GM21423 (cell line): ENCODE data around the gene PRR5L.
A peak's percentile ranks its signal among the peaks of the same experiment; 100 is the strongest.

Source experiments
- ATAC-seq: cut with Tn5 transposase; IDR thresholded peaks from one replicate; pipeline ENCODE4 v1.9.1; 2021; ENCODE audit warnings: mild to moderate bottlenecking, moderate library complexity; ENCODE audit not compliant: unreplicated experiment

Gene PRR5L

DNA sequence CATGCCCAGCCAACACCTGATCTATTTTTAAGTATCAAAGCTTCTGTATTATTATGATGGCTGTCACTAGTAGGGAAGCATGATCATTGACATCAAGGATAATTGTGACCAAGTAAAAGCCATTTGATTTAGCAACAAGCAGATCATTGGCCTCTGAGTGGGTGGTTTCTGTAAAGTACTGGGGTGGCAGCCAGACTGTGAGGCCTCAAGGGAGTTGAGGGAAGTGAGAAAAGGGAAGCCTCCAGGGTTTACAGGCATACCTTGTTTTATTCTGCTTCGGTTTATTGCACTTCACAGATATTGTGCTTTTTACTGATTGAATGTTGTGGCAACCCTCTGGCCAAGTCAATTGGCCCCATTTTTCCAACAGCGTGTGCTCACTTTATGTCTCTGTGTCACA lies 60.1 kb downstream of the PRR5L start:
- ATAC-seq, result peak; percentile 58

DNA sequence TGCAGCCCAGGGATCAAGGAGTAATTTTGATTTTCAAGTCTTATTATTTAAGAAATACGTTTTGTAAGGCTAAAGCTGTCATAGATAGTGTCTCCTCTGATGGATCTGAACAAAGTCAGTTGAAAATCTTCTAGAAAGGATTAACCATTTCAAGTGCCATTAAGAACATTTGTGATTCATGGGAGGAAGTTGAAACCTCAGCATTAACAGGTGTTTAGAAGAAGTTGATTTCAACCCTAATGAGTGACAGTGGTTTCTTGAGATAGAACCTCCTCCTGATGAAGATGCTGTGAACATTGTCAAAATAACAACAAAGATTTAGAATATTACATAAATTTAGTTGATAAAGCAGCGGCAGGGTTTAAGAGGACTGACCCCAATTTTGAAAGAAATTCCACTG lies 61.7 kb downstream of the PRR5L start:
- no peak for ATAC-seq

DNA sequence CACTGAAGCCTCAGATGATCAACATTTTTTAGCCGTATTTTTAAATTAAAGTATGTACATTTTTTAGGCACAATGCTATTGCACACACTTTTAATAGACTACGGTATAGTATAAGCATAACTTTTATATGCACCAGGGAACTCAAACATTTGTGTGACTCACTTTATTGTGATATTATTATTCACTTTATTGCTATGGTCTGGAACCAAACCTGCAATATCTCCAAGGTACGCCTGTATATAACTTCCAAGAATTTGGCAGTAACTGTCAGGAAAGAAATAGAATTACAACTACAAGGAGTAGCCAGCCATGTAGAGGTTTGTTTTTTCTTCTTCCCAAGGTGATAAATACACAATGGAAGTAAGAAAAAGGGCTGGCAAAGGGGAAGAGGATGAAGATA lies 62.3 kb downstream of the PRR5L start:
- no peak for ATAC-seq

DNA sequence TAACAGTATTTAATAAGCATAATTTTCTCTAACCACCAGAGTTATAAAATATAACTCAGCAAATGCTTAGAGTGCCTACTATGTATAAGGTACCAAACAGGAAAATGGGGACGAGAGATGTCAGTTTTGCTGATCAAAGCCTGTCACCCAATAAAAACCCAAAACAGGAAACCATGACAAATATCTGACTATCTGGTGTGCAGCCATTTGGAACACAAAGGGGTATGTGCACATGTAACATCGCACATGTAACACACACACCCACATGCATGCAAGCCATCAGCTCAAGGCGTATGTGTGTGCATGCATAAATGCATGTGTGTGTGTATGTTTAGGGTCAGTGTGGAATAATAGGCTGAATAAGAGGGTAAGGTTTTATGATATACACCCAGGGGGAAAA lies 64.2 kb downstream of the PRR5L start:
- no peak for ATAC-seq

DNA sequence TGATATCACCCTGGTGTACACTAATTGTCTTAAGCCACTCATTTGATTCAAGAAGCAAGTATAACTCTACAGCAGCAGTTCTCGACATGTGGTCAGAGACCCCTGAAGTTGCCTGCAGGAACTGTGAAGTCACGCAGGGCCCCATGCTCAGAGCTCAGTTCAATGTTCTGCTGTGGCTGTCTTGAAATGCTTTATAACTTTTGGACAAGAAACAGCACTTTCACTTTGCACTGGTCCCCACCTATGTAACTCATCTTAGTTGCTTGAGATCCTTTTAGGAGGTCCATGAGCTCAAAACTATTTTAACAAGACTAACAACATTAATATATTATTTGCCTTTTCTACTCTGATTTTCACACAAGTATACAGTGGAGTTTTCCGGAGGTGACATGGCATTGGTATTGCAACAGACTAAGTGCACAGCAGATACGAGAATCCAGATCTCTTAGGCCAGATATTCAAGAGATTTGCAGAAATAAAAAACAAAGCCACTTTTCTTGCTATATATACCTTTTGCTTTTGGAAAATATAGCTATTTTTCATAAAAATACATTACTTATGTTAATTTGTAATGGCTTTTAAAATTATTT lies 64.8 kb downstream of the PRR5L start:
- ATAC-seq, result no peak

DNA sequence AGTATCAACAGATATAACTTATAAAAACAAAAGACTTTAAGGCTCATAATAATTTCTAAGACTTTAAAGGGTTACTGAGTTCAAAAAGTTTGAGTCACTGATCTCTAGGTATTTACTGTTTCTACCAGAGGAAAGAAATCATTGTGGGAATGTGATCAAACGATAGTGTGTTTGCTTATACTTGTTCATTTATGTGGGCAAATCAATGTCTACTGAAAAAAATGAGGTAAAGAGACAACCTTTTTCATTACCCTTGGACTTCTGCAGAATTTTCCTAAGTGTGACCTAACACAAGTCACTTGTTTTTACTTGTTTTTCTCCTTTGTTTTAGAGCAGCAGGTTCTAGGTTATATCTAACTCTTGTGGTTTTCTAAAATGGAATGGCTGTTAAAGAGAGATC lies 65.4 kb downstream of the PRR5L start:
- no peak for ATAC-seq

DNA sequence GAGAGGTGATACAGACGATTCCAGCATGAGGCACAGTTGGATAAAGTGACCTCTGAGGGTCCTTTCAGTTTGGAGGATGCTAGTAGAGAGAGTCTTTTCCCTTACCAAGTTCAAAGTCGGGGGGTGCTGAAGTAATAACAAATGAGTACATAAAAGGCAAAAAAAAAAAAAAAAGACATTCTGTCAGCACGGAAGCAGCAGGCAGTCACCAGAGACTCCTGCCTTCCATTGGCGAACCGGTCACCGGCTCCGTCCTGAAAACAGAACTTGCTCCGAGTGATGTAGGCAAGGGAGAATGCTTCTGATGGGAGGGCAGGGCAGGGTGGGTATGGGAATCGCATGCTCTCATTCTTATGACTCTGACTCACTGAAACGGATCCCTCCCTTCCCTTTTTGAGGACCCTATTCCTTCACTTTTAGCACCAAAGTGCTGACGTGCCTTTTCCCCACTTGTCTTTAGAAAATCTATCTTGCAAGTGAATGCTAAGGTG lies 65.9 kb downstream of the PRR5L start:
- ATAC-seq, result no peak

DNA sequence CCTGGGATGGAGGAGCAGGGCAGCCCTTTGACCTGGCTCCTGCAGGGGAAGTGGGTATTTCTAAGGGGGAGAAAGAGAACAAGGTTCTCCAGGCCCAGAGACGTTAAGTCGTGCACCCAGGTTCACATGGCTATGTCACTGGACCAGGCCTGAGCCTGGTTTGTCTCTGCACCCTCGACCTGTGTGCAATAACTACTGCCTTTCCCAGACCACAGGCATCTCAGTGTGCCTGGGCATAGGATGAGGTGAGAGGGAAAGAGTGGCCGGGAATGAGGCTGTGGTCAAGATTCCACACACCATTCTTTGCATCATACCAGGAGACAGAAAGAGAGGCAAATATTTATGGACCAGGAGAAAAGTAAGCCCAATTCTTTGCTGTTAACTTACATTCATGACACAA lies 66.8 kb downstream of the PRR5L start:
- ATAC-seq, result no peak

DNA sequence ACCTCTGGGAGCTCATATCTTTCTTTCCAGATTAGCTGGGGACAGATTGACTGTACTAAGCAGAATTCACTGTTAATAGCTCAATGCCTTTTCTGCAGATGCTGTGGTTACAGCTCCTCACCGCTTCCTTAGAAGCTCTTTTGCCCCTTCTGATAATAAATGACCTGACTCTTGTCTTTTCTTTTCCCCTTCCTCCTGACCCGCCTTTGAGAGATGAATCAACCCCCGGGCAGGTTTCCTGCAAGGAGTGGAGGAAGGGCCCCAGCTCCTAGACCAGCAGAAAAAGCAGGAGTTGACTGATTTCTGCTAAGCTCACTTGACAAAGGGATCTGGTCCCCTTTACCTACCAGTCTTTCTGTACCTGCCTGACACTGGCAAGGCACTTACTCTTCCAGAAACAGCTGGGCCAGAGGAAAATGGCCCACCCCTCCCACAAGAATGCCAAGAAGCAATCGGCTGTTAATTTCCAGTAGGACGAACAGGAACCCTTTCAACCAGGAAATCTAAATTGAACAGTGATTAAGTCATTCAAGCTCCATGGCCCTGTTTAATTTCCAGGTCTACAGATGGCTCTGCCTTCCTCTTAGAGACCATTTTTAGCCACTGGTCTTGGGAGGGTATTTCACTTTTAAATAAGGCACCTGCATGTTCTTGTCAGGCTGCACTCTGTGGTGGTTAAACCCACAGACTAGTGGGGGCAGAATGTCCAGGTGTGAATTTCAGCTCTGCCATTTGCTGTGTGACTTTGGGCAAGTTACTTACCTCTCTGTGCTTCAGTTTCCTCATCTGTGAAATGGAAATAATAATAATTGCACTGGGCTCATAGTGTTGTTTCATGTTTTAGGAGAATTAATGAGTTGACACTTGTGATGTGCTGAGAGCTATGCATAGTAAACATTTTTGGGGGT lies 67.5 kb downstream of the PRR5L start:
- peak; percentile 64 for ATAC-seq

DNA sequence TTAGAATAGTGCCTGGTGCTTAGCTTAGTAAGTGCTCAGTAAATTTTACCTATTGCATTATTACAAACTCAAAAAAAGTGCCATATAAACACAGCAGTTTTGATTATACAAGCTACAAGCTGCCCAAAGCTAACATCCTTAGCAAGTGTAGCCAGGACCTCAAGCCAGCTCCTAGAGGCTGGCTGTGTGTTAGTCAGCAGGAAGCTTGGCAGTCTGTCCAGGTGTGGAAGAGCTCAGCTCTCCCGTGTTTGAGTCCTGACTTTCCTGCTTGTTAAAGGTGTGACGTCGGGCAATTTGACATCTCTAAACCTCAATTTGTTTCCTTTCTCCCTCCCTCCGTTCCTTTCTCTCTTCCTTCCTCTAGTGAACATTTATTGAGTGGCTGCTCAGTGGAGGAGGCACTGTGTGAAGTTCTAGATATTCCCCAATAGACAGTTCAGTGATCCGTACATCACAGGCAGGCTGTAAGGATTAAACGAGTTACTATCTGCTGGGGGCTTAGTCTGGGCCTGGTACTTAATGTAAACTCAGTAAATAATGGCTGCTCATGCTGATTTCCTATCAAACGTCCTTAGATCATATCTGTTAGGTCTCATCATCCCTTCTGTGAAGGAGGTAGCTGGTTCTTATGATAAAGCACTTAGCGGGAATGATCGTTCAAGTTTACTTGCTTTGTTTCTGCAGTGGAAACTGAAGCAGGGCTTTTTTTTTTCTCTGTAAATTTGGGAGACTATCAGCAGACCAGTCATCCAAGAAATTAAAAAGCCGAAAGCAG lies 68.7 kb downstream of the PRR5L start:
- no peak for ATAC-seq

DNA sequence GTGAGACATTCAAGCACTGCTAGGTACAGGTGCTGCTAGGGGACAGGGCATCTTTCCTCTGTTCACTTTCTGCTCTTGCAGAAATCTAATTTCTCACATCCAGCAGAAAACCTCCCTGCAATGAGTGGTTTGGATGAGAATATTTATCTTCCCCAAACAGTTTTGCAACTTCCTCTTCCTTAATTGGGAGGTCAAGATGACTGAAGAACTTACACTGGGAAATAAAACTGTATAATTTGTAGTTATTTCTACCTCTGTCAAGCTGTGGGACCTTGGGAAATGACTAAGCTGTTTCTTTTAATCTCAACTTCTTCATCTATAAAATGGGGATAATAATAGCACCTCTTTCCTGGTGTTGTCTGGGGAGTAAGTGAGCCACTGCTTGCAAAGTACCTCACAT lies 69.8 kb downstream of the PRR5L start:
- ATAC-seq, result no peak

DNA sequence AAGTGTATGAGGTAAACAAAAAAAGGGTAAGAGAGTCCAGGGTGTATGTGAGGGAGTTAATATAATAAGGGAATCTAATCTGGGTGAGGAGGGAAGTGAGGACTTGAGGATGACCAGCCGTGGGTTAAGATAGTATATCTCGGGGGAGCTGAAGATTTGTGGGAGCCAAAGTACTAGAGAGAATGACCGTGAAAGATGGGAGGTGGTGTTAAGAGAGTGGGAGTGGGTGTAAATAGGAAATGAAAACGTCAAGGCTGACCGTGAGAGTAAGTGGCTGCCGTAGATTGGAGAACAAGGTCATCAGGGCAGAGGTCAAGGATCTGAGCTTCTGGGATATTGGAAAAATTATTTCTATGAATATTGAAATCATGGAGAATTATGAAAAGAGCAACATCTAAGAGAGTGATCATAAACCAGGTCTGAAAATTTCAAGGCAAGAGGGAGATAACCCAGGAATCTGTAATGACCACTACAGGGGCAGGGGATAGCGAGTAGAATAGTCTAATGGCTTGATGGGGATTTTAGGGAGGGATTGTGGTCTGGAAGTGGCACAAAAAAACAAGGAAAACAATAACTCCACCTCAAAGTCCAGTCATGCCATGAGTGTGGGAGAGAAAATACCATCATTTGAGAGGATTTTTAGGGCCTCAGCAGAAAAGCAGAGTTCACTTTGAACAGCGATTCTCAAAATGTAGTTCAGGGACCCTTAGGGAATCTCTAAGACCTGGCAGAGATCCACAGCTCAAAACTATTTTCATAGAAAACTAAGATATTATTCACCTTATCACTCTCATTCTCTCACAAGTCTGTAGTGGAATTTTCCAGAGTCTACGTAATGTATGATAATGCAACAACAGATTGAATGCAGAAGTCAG lies 72.0 kb downstream of the PRR5L start:
- ATAC-seq, result no peak

DNA sequence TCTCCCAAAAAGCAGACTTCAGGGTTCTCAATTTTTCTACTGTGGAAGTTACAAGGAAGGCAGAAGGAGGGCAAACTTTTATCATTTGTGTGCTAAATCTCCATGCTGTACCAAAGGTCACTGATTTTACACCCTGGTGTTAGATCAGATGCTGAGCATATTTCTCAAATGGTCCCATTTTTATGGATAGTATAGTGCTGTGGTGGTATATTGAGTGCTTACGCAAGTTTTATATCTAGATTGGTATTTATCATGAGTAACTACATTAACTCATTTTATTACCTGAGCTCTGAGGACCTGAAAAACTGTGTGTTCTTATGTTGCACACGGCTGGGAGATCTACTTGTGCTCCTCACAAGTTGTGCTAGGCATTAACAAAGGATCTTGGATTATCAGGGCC lies 75.1 kb downstream of the PRR5L start:
- ATAC-seq, result no peak

DNA sequence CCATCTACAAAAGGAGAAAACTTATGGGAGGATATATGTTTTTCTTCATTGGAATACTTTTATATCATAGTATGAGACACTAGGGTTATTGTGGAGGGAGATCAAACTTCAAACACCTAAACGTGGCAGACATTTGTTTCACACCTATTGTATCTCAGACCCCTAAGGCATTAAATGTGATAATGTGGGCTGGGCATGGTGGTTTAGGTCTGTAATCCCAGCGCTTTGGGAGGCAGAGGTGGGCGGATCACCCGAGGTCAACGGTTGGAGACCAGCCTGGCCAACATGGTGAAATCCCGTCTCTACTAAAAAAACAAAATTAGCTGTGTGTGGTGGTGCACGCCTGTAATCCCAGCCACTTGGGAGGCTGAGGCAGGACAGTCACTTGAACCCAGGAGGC lies 75.5 kb downstream of the PRR5L start:
- no peak for ATAC-seq

DNA sequence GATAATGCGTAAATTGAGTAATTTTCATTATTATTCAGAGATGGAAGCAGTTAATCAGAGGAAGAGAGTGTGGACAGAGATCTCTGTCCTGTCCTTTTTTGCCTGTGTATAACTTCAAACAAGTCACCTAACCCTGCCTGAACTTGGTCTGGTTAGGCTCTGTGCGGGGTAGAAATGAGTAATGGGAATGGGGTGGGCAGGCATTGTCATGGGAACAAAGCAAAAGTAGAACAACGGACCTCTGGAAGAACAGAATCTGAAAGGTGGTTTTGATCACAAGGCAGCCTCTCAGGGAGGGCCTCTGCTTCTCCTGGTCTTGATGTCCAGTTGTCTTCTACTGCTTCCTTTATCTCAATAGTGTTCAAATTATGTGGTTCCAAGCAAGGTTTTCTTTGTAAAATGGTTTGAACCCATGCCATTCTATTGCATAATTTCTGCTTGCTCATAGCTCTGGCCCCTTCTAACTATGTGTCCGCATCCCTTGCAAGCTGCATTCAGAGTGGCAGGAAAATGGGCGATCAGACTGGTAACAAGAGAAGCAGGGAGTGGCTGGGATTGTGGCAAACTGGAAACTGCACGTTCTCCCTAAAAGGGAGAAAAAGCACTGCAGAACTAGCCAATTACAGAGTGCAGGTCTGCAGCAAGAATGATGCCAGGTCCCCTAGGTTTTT lies 76.1 kb downstream of the PRR5L start:
- no peak for ATAC-seq

DNA sequence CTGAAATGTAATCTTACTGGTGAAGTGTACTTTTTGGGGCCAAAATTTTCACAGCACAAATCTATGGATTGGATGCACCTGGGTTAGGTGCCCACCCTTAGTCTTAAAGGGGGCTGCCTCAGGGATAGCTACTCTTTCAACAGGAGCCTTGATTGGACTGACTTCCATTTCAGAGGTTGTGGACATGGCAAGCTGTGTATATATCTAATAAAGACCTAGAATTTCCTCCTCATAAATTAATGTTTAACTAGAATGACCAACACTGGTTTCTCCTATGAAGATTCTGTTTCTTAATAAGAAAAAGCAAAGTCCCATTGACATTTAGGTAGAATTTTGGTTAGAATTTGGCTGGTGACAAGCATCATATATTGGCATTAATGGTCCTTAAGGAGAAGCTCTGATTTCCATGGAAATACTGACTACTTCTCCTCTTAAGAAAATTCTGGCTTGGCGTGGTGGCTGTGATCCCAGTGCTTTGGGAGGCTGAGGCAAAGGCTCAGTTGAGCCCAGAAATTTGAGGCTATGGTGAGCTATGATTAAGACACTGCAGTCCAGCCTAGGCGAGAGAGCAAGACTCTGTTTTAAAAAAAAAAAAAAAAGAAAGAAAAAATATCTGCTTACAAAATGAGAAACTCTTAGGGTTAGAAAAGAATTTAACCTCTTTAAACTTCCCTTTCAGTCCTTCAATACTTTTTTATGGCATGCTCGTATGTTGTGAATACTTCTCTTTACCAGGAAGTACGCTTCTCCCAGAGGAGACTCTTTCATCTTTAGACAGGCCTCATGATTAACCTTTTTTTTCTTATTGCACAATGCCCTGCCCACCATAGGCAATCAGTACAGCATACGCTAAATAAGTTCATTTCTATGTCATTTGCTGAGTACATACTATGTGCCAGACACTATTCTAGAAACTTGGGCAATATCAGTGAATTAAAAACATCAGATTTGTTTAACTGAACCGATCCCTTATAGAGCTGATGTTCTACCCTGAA lies 77.2 kb downstream of the PRR5L start:
- no peak for ATAC-seq

DNA sequence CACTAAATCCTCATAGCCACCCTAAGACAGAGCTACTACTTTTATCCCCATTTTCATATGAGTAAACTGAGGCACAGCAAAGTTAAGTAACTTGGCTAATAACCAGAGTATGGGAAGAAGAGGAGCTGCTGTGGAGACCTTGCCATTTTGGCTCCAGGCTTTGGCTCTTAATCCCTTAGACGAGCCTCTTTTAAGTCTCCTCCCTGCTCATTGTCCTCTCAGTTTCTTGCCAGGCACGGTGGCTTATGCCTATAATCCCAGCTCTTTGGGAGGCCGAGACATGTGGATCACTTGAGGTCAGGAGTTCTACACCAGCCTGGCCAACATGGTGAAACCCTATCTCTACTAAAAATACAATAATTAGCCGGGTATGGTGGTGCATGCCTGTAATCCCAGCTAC lies 78.6 kb downstream of the PRR5L start:
- no peak for ATAC-seq

DNA sequence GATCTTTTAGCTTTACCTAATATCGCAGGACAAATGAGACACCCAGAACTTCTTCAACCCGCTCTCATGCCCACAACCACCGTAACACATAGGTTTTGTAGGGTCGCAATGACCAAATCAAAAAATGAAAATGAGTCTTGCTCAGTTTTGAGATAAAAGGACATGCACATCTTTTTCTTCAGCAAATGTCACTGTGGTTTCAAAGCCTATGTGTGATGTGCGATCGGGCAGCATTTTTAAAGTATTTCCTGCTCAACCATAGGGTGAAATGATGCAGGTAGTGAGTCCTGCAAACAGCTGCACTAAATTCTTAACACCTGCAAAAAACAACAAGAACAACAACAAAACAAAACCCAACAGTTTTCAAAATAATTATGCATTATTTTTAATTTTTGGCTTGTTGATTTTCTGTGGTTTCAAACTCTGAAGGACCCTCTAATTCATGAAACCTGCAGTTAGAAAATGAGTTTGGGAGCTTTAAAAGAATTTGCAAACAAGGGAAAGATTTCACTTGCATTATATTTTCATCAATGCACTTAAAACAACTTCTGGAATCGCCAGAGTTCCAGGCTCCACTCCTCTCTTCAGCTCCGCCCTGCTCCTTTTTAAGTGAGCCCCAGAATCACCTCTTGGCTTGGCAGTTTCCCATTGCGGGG lies 79.4 kb downstream of the PRR5L start:
- ATAC-seq, result no peak
